PFSK-1 (cell line): Measurements from ENCODE around the gene LTBP2.

ENCODE experiments used
- POLR2AphosphoS5 ChIP-seq: IDR thresholded peaks from 2 replicates; pipeline ENCODE4 v1.6.1; 2012; ENCODE audit warnings: low read depth, mild to moderate bottlenecking, control low read depth, low read length, moderate library complexity
- SIN3A ChIP-seq: IDR thresholded peaks from 2 replicates; pipeline ENCODE4 v1.6.1; 2012; ENCODE audit warnings: mild to moderate bottlenecking, low read length, moderate library complexity, borderline replicate concordance; ENCODE audit not compliant: insufficient read depth

DNA sequence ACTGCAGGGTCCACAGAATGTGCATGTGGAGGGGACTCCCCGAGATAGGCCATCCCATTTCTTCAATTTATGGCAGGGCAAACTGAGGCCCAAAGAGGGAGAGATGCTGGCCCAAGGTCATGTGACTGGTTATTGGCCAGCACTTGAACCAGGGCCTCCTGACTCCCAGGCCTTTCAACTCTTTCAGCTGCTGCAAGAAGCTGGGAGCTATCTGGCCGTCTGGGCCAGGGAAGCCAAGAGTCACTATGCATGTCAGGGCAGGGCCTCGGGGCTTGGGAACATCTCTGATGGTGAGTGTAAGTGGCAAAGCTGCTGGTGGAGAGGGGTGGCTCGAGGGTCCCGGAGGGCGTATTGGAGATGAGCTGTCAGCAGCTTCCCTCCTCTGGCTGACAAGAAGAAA is 9.5 kb upstream of the LTBP2 start:
- TF ChIP-seq POLR2AphosphoS5 (no peak), SIN3A (no peak)
